B cell (primary cell): ENCODE data around the gene KCNJ18. TPM values are rescaled to one million over a fixed set of nuclear protein-coding genes. Genes with fewer than 3 reads are reported as not detected.
"Not testable (repeated sequence)": the region's sequence is repeated elsewhere in the genome, so short reads cannot be mapped to it uniquely, and the experiment has no call there.

Source experiments
- ATAC-seq: fragments of 200-7000 bp; cut with Tn5 transposase; one replicate; pipeline ENCODE4 v1.10.0; 2021; ENCODE audit warnings: low read depth, mild to moderate bottlenecking, moderate number of reproducible peaks, moderate library complexity
- CTCF ChIA-PET: fragments of 350-600 bp; sonication (Branson Sonifier 250); formaldehyde crosslinking; loops from one replicate; lab custom pipeline; 2021; ENCODE audit warnings: antibody characterized with exemption, inconsistent platforms; lab: Charles Lee
- POLR2A ChIA-PET: fragments of 350-600 bp; sonication (Branson Sonifier 250); formaldehyde crosslinking; loops from one replicate; lab custom pipeline; 2021; ENCODE audit warnings: antibody characterized with exemption; lab: Charles Lee
- DNase-seq: peaks from one replicate; pipeline ENCODE4 v3.0.0; 2013
- H2AFZ ChIP-seq: 2 replicates; pipeline ENCODE4 v1.6.1; 2012; ENCODE audit warnings: mild to moderate bottlenecking, low read depth, low read length; ENCODE audit not compliant: insufficient read depth, poor library complexity, severe bottlenecking
- H3K27ac ChIP-seq, 2 donors: 1 replicate in 1 of 2; 2 replicates in 1 of 2; pipeline ENCODE4 v1.5.1; 2012 to 2013; ENCODE audit warnings: low read length in 2 of 2, mild to moderate bottlenecking in 2 of 2, moderate library complexity in 1 of 2
- H3K27me3 ChIP-seq, 4 experiments: fragments of 200-600 bp in 1 of 4; sonication (generic) in 1 of 4; replicated peaks in 1 of 4; 1 replicate in 2 of 4; 2 replicates in 2 of 4; pipeline versions ENCODE4 v1.6.1 to v1.7.0; 2013 to 2016; ENCODE audit warnings: low read length in 3 of 4, mild to moderate bottlenecking in 2 of 4, mixed read lengths in 1 of 4, moderate library complexity in 1 of 4; ENCODE audit not compliant: insufficient read depth in 4 of 4, control insufficient read depth in 3 of 4; ENCODE audit errors: control extremely low read depth in 1 of 4
- H3K36me3 ChIP-seq, 2 experiments: replicated peaks in 1 of 2; 1 replicate in 1 of 2; 2 replicates in 1 of 2; pipeline versions ENCODE4 v1.6.1 to v1.7.1; 2013; ENCODE audit warnings: low read length in 1 of 2; ENCODE audit not compliant: insufficient read depth in 2 of 2, control insufficient read depth in 1 of 2; ENCODE audit errors: control extremely low read depth in 1 of 2, extremely low read depth in 1 of 2
- H3K4me1 ChIP-seq, 2 donors: fragments of 200-600 bp in 1 of 2; sonication (generic) in 1 of 2; 1 replicate in 1 of 2; 2 replicates in 1 of 2; pipeline versions ENCODE4 v1.5.1 to v1.6.1; 2013 to 2017; ENCODE audit warnings: low read length in 2 of 2; ENCODE audit not compliant: control insufficient read depth in 2 of 2, insufficient read depth in 2 of 2
- H3K4me2 ChIP-seq: replicated peaks from 2 replicates; pipeline ENCODE3; 2012; ENCODE audit warnings: mild to moderate bottlenecking, low read depth, low read length; ENCODE audit not compliant: poor library complexity, severe bottlenecking
- H3K4me3 ChIP-seq, 5 experiments: fragments of 200-600 bp in 1 of 5; sonication (generic) in 1 of 5; 1 replicate in 3 of 5; 2 replicates in 2 of 5; pipeline versions ENCODE4 v1.5.1 to v1.7.0; 2011 to 2016; ENCODE audit warnings: low read length in 4 of 5, mild to moderate bottlenecking in 4 of 5, low read depth in 2 of 5, control low read depth in 1 of 5, moderate library complexity in 1 of 5; ENCODE audit not compliant: insufficient read depth in 1 of 5; ENCODE audit errors: control extremely low read depth in 1 of 5, extremely low read depth in 1 of 5
- H3K79me2 ChIP-seq: fragments of 200-600 bp; sonication (generic); one replicate; pipeline ENCODE4 v1.6.0; 2016; ENCODE audit warnings: low read length; ENCODE audit not compliant: control insufficient read depth, insufficient read depth
- H3K9ac ChIP-seq: fragments of 200-600 bp; sonication (generic); 2 replicates; pipeline ENCODE4 v1.6.1; 2017; ENCODE audit warnings: mild to moderate bottlenecking, low read length, moderate library complexity
- H3K9me3 ChIP-seq, 3 donors: one replicate each; pipeline versions ENCODE4 v1.6.1 to v1.7.1; 2013; ENCODE audit warnings: low read length in 2 of 3; ENCODE audit not compliant: control insufficient read depth in 2 of 3, insufficient read depth in 1 of 3; ENCODE audit errors: control extremely low read depth in 1 of 3
- H4K20me1 ChIP-seq: 2 replicates; pipeline ENCODE4 v1.6.0; 2012; ENCODE audit warnings: mild to moderate bottlenecking, low read length; ENCODE audit not compliant: insufficient read depth, control insufficient read depth, poor library complexity, severe bottlenecking
- H3K27ac Mint-ChIP-seq: one replicate; pipeline ENCODE4 v1.8.0; 2021; ENCODE audit warnings: mixed read lengths
- H3K27me3 Mint-ChIP-seq: one replicate; pipeline ENCODE4 v1.8.0; 2021; ENCODE audit warnings: mixed read lengths
- H3K4me1 Mint-ChIP-seq: one replicate; pipeline ENCODE4 v1.8.0; 2021; ENCODE audit warnings: mixed read lengths
- H3K4me3 Mint-ChIP-seq: one replicate; pipeline ENCODE4 v1.8.0; 2021; ENCODE audit warnings: mixed read lengths
- H3K9me3 Mint-ChIP-seq: one replicate; pipeline ENCODE4 v1.8.0; 2022; ENCODE audit warnings: mixed read lengths; ENCODE audit not compliant: insufficient read depth
- EZH2 ChIP-seq: IDR thresholded peaks from 2 replicates; pipeline ENCODE4 v1.6.1; 2012; ENCODE audit warnings: borderline replicate concordance, low read depth, mild to moderate bottlenecking, moderate library complexity, low read length; ENCODE audit not compliant: insufficient read depth, poor library complexity, severe bottlenecking
- WGBS: methylation state at CpG from one replicate; pipeline ENCODE4 v1.1.5; 2013; ENCODE audit warnings: missing lambda C conversion rate; ENCODE audit not compliant: insufficient coverage; 5-methylcytosine and 5-hydroxymethylcytosine counted together
- intact Hi-C: fragments of 100-400 bp; cut with micrococcal nuclease; formaldehyde crosslinking; loops from one replicate; pipeline ENCODE4 v1.10.0; 2022
- polyA plus RNA-seq: library from polyadenylated mRNA; depleted of rRNA; stranded (reverse); fragments of >200 nt; gene quantifications from 2 replicates; pipeline ENCODE4 v1.2.3, GENCODE V29; 2012
- total RNA-seq, 2 donors: library from RNA; stranded (reverse); fragments of 120-200 nt in 1 of 2; gene quantifications; 1 replicate in 1 of 2; 2 replicates in 1 of 2; pipeline versions ENCODE4 v1.2.3 to v1.2.4, GENCODE V29; 2013 to 2022
- TF ChIP-seq, protein P1 (sequence below): fragments of 200-600 bp; IDR thresholded peaks from one replicate; pipeline ENCODE4 v1.8.0; 2022; ENCODE audit warnings: antibody characterized with exemption, mild to moderate bottlenecking

KCNJ18 gene
- total and polyA plus RNA-seq, 2 donors (not counting 1 experiment from before 2014, with no cell fraction given): not detected

DNA sequence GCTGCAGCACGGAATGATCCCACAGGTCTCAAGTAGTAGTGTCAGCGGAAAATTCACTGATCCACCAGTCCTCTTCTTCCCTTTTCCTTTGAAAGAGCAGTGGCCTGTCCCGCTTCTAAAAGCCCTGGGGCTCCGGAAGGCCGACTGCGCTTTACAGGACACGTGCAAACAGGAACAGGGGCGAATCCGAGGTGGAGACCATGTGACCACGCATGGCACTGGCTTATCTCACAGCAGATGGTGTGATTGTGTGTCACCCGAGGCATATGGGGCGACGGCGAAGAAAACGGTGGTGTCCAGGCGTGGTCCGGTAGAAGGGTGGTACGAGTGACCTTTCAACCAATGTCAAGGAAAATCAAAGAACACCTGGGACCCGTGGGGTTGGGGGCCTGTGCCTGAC is 12.0 kb upstream of the KCNJ18 start:
- WGBS: 87% methylated on average over 19 of the region's 19 CpGs
- POLR2A ChIA-PET: no interaction called here
- no peaks in the 10 kb centered on the region for H3K27me3 Mint-ChIP-seq

DNA sequence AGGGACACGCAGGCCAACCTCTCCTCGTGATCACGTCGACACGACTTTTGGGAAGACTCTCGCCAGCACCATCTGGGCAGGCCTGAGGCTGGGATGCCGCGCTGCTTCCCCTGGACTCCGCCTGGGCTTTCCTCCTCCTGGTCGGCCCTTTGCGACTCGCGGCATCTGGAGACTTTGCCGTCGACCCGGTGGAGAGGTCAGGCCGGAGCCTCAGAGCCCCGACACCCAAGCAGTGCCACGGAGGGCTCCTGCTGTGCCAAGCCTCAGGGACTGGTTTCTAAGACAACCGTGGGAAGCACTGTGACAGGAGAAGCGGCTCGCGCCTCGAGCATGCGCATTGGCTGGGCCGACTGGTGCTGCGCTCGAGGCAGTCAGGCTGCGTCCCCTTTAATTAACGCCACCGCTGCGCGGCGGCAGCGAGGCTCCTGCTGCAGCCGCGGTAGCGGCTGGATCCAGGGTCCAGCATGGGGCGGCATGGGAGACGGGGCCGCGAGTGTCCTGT is 11.4 kb upstream of the KCNJ18 start:
- H3K4me3 Mint-ChIP-seq, H4K20me1 ChIP-seq, intact Hi-C loops, H3K9me3 Mint-ChIP-seq, H3K27ac ChIP-seq, H3K27me3 ChIP-seq, H3K79me2 ChIP-seq, H3K4me2 ChIP-seq, CTCF ChIA-PET, H3K36me3 ChIP-seq, H2AFZ ChIP-seq, H3K27ac Mint-ChIP-seq, H3K4me1 Mint-ChIP-seq, H3K9ac ChIP-seq, H3K4me3 ChIP-seq, H3K27me3 Mint-ChIP-seq, H3K4me1 ChIP-seq, POLR2A ChIA-PET, DNase-seq, ATAC-seq: not testable (repeated sequence)
- WGBS: 80% methylated on average over 42 of the region's 42 CpGs
- peaks cover 0 to 64% (median 0%) of the 10 kb centered on the region in 3 donors for H3K9me3 ChIP-seq

More for the DNA sequence above, 12.0 kb upstream of the KCNJ18 start:
- no peak overlapping the region for H3K4me3 Mint-ChIP-seq
- peaks cover 0 to 69% (median 0%) of the 10 kb centered on the region in 3 donors for H3K9me3 ChIP-seq
- H3K9ac ChIP-seq: no peak overlapping the region
- H3K27ac ChIP-seq: no peak overlapping the region
- H3K27ac Mint-ChIP-seq: no peak overlapping the region
- TF ChIP-seq, protein P1, sequence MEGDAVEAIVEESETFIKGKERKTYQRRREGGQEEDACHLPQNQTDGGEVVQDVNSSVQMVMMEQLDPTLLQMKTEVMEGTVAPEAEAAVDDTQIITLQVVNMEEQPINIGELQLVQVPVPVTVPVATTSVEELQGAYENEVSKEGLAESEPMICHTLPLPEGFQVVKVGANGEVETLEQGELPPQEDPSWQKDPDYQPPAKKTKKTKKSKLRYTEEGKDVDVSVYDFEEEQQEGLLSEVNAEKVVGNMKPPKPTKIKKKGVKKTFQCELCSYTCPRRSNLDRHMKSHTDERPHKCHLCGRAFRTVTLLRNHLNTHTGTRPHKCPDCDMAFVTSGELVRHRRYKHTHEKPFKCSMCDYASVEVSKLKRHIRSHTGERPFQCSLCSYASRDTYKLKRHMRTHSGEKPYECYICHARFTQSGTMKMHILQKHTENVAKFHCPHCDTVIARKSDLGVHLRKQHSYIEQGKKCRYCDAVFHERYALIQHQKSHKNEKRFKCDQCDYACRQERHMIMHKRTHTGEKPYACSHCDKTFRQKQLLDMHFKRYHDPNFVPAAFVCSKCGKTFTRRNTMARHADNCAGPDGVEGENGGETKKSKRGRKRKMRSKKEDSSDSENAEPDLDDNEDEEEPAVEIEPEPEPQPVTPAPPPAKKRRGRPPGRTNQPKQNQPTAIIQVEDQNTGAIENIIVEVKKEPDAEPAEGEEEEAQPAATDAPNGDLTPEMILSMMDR: no peak
- TF ChIP-seq EZH2: no peak
- H3K4me1 Mint-ChIP-seq: no peaks in the 10 kb centered on the region
- H2AFZ ChIP-seq: no peak overlapping the region
- no peaks in the 10 kb centered on the region for H3K27me3 ChIP-seq
- DNase-seq (no peak), ATAC-seq (no peak)
- no peaks in the 10 kb centered on the region for H3K79me2 ChIP-seq
- H3K4me2 ChIP-seq: no peak overlapping the region
- H3K4me1 ChIP-seq: no peaks in the 10 kb centered on the region
- H4K20me1 ChIP-seq: no peaks in the 10 kb centered on the region
- no peaks in the 10 kb centered on the region for H3K36me3 ChIP-seq
- H3K4me3 ChIP-seq: no peak overlapping the region
- intact Hi-C loops: no loop called here
- CTCF ChIA-PET: no interaction called here
- no peaks in the 10 kb centered on the region for H3K9me3 Mint-ChIP-seq

DNA sequence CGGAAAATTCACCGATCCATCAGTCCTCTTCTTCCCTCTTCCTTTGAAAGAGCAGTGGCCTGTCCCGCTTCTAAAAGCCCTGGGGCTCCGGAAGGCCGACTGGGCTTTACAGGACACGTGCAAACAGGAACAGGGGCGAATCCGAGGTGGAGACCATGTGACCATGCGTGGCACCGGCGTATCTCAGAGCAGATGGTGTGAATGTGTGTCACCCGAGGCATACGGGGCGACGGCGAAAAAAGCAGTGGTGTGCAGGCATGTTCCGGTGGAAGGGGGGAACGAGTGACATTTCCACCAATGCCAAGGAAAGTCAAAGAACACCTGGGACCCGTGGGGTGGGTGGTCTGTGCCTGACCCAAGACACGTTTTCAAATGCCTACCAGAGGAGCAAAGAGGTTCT is 10.7 kb upstream of the KCNJ18 start:
- 93% methylated on average over 13 of the region's 20 CpGs for WGBS
- H4K20me1 ChIP-seq, H3K4me1 ChIP-seq, H3K79me2 ChIP-seq, H3K27me3 Mint-ChIP-seq, H3K4me1 Mint-ChIP-seq, POLR2A ChIA-PET, H3K9me3 Mint-ChIP-seq, H2AFZ ChIP-seq, DNase-seq, H3K27ac ChIP-seq, CTCF ChIA-PET, H3K4me2 ChIP-seq, intact Hi-C loops, H3K9ac ChIP-seq, H3K27ac Mint-ChIP-seq, H3K4me3 ChIP-seq, H3K4me3 Mint-ChIP-seq, H3K27me3 ChIP-seq, H3K36me3 ChIP-seq, ATAC-seq: not testable (repeated sequence)
- H3K9me3 ChIP-seq: peaks cover 0 to 58% (median 0%) of the 10 kb centered on the region in 3 donors
